Gastrocnemius medialis (tissue), 4 donors: Measurements from ENCODE around the gene ADAP1. TPM values are rescaled to one million over a fixed set of nuclear protein-coding genes. Genes with fewer than 3 reads are reported as not detected.

Experiments
- ATAC-seq, 2 donors: fragments of 150-250 bp; one replicate each; pipeline ENCODE4 v1.9.1; 2016
- DNase-seq, 2 donors: peaks; one replicate each; pipeline ENCODE4 v3.0.0-alpha.2; 2019
- H3K27ac ChIP-seq, 4 donors: fragments of 200-600 bp; sonication (generic); 1 replicate in 1 of 4; 2 replicates in 3 of 4; pipeline ENCODE4 v1.5.1; 2016 to 2018; ENCODE audit warnings: mild to moderate bottlenecking in 2 of 4, moderate library complexity in 1 of 4
- H3K27me3 ChIP-seq, 3 donors: fragments of 200-600 bp; sonication (generic) in 2 of 3; 1 replicate in 1 of 3; 2 replicates in 2 of 3; pipeline versions ENCODE4 v1.5.1 to v1.6.0; 2016 to 2019; ENCODE audit warnings: mild to moderate bottlenecking in 1 of 3, moderate library complexity in 1 of 3
- H3K36me3 ChIP-seq, 2 donors: fragments of 200-600 bp; sonication (generic) in 1 of 2; one replicate each; pipeline ENCODE4 v1.5.1; 2017 to 2018
- H3K4me1 ChIP-seq, 2 donors: fragments of 200-600 bp; sonication (generic) in 1 of 2; one replicate each; pipeline ENCODE4 v1.5.1; 2016 to 2017; ENCODE audit warnings: mild to moderate bottlenecking in 2 of 2
- H3K4me3 ChIP-seq, 4 donors: fragments of 200-600 bp; sonication (generic) in 3 of 4; 1 replicate in 1 of 4; 2 replicates in 3 of 4; pipeline ENCODE4 v1.5.1; 2016 to 2019; ENCODE audit warnings: mild to moderate bottlenecking in 2 of 4
- H3K9me3 ChIP-seq, 3 donors: fragments of 200-600 bp; sonication (generic) in 2 of 3; 1 replicate in 1 of 3; 2 replicates in 2 of 3; pipeline ENCODE4 v1.5.1; 2016 to 2019
- CTCF ChIP-seq, 5 experiments: fragments of 450-650 bp in 3 of 5; fragments of 200-600 bp in 2 of 5; sonication (generic) in 2 of 5; IDR thresholded peaks in 4 of 5; conservative IDR thresholded peaks in 1 of 5; 1 replicate in 4 of 5; 2 replicates in 1 of 5; pipeline ENCODE4 v1.5.1; 2016 to 2019; ENCODE audit warnings: antibody characterized with exemption in 5 of 5, mild to moderate bottlenecking in 3 of 5, moderate library complexity in 3 of 5
- POLR2A ChIP-seq, 2 donors: fragments of 450-650 bp; IDR thresholded peaks; one replicate each; pipeline ENCODE4 v1.6.1; 2017; ENCODE audit warnings: antibody characterized with exemption in 2 of 2, mild to moderate bottlenecking in 2 of 2, moderate library complexity in 2 of 2
- in situ Hi-C, 4 donors: fragments of 200-750 bp; cut with MboI; loops; one replicate each; pipeline versions ENCODE4 v1.15.0 to v1.8.0; 2017; ENCODE audit warnings: low sequenced_read_pairs in 4 of 4
- intact Hi-C: fragments of 100-400 bp; cut with DNase I; formaldehyde crosslinking; loops from one replicate; pipeline ENCODE4 v1.15.1; 2023; ENCODE audit warnings: low total_unique reads
- total RNA-seq, 4 donors: library from RNA; depleted of rRNA; stranded (reverse); fragments of >200 nt; gene quantifications; one replicate each; pipeline versions ENCODE4 v1.1.0 to v1.2.3, GENCODE V29; 2016

ADAP1 gene
- total RNA-seq, 4 donors from 2014 or later: 0.71 to 5.0 (median 1.1) TPM

- DNase-seq (no peak), ATAC-seq (no peak)
- Histone ChIP-seq H3K4me3 (peak overlapping the region in 3 of 4 donors; percentile 30 to 44 (median 42)), H3K9me3 (no peaks in the 10 kb centered on the region), H3K4me1 (peaks cover 0 to 7% of the 10 kb centered on the region in 2 donors), H3K36me3 (no peaks in the 10 kb centered on the region), H3K27ac (no peak overlapping the region), H3K27me3 (peaks cover 26 to 39% (median 33%) of the 10 kb centered on the region in 3 donors)
- TF ChIP-seq CTCF (IDR thresholded peaks at IDR 0.05 in 4 of 5, conservative IDR thresholded peaks at IDR 0.05 in 1 of 5) (no peak), POLR2A (IDR thresholded peaks at IDR 0.05) (no peak)
- intact Hi-C loops: loop anchor here (10.0 kb wide), 1 partner anchor 168 kb away; no protein-coding TSS in a partner anchor
- in situ Hi-C loops: no loop called here
Observed at GRCh38 chr7:952548-953441, 1.7 kb downstream of the ADAP1 start.

GRCh38 chr7:951881-952547 is 2.5 kb downstream of the ADAP1 start:
- Histone ChIP-seq H3K4me1 (peaks cover 0 to 7% of the 10 kb centered on the region in 2 donors), H3K4me3 (no peak overlapping the region), H3K9me3 (no peaks in the 10 kb centered on the region), H3K27ac (no peak overlapping the region), H3K36me3 (no peaks in the 10 kb centered on the region), H3K27me3 (peaks cover 23 to 39% (median 31%) of the 10 kb centered on the region in 3 donors)
- no peak for DNase-seq
- intact Hi-C loops (loop anchor here (10.0 kb wide), 1 partner anchor 167 kb away; no protein-coding TSS in a partner anchor), in situ Hi-C loops (no loop called here)
- no peak for ATAC-seq
- TF ChIP-seq POLR2A (IDR thresholded peaks at IDR 0.05) (no peak), CTCF (IDR thresholded peaks at IDR 0.05 in 4 of 5, conservative IDR thresholded peaks at IDR 0.05 in 1 of 5) (no peak)

GRCh38 chr7:949021-949934 is 5.2 kb downstream of the ADAP1 start:
- H3K27ac ChIP-seq: no peak overlapping the region
- DNase-seq (no peak), ATAC-seq (no peak)
- H3K27me3 ChIP-seq: peaks cover 23 to 31% (median 31%) of the 10 kb centered on the region in 3 donors
- no peaks in the 10 kb centered on the region for H3K36me3 ChIP-seq
- TF ChIP-seq POLR2A (IDR thresholded peaks at IDR 0.05) (no peak), CTCF (IDR thresholded peaks at IDR 0.05 in 4 of 5, conservative IDR thresholded peaks at IDR 0.05 in 1 of 5) (no peak)
- in situ Hi-C loops (no loop called here), intact Hi-C loops (no loop called here)
- H3K4me1 ChIP-seq: peaks cover 0 to 7% of the 10 kb centered on the region in 2 donors
- H3K4me3 ChIP-seq: no peak overlapping the region
- H3K9me3 ChIP-seq: no peaks in the 10 kb centered on the region

GRCh38 chr7:947391-948210 is 6.9 kb downstream of the ADAP1 start:
- peaks cover 9 to 18% (median 18%) of the 10 kb centered on the region in 3 donors for H3K27me3 ChIP-seq
- DNase-seq (no peak), ATAC-seq (no peak)
- H3K4me1 ChIP-seq: no peaks in the 10 kb centered on the region
- no peak overlapping the region for H3K4me3 ChIP-seq
- in situ Hi-C loops: no loop called here
- no peaks in the 10 kb centered on the region for H3K9me3 ChIP-seq
- no peak overlapping the region for H3K27ac ChIP-seq
- H3K36me3 ChIP-seq: no peaks in the 10 kb centered on the region
- intact Hi-C loops: no loop called here
- TF ChIP-seq POLR2A (IDR thresholded peaks at IDR 0.05): no peak
